ENCODE measurements around the gene ZNF680.
"Not testable (repeated sequence)": the region's sequence is repeated elsewhere in the genome, so short reads cannot be mapped to it uniquely, and the experiment has no call there.

Gene ZNF680

GRCh38 chr7:64581926-64582894, 19.3 kb upstream of the ZNF680 start:
- Histone ChIP-seq H3K27me3 (no peaks in the 10 kb centered on the region), H3K36me3 (no peaks in the 10 kb centered on the region), H3K9me3 (no peaks in the 10 kb centered on the region), H3K4me3 (ENCODE audit: low read depth, low read length) (no peak overlapping the region), H3K4me1 (no peaks in the 10 kb centered on the region)
- DNase-seq, result no peak
- TF ChIP-seq CTCF (IDR thresholded peaks at IDR 0.05; ENCODE audit: low read depth, low read length), result no peak

GRCh38 chr7:64581391-64581790, 18.5 kb upstream of the ZNF680 start:
- H3K36me3 ChIP-seq, result no peaks in the 10 kb centered on the region
- no peaks in the 10 kb centered on the region for H3K4me1 ChIP-seq
- H3K9me3 ChIP-seq, result no peaks in the 10 kb centered on the region
- no peak for TF ChIP-seq CTCF (IDR thresholded peaks at IDR 0.05; ENCODE audit: low read depth, low read length)
- H3K4me3 ChIP-seq (ENCODE audit: low read depth, low read length), result no peak overlapping the region
- no peak for DNase-seq
- H3K27me3 ChIP-seq, result no peaks in the 10 kb centered on the region

- DNase-seq, result no peak
- H3K27me3 ChIP-seq, result no peaks in the 10 kb centered on the region
- no peak overlapping the region for H3K4me3 ChIP-seq (ENCODE audit: low read depth, low read length)
- TF ChIP-seq CTCF (IDR thresholded peaks at IDR 0.05; ENCODE audit: low read depth, low read length), result no peak
- no peaks in the 10 kb centered on the region; the same call in 1 of the 2 replicates for H3K9me3 ChIP-seq
- H3K4me1 ChIP-seq, result no peaks in the 10 kb centered on the region
- no peaks in the 10 kb centered on the region for H3K36me3 ChIP-seq
These were observed 11.7 kb upstream of the ZNF680 start for GRCh38 chr7:64574540-64575099.

- H3K36me3 ChIP-seq; H3K9me3 ChIP-seq; H3K4me3 ChIP-seq (ENCODE audit: low read depth, low read length); H3K27me3 ChIP-seq; DNase-seq; H3K4me1 ChIP-seq: not testable (repeated sequence)
These were observed 7.4 kb upstream of the ZNF680 start for GRCh38 chr7:64570284-64570605.

GRCh38 chr7:64569372-64570283, 6.8 kb upstream of the ZNF680 start:
- H3K4me3 ChIP-seq (ENCODE audit: low read depth, low read length); H3K27me3 ChIP-seq; H3K36me3 ChIP-seq; DNase-seq; H3K4me1 ChIP-seq; H3K9me3 ChIP-seq: not testable (repeated sequence)

GRCh38 chr7:64562256-64562625, 630 bp downstream of the ZNF680 start:
- H3K9me3 ChIP-seq, result no peaks in the 10 kb centered on the region; the same call in 1 of the 2 replicates
- no peak for DNase-seq
- H3K4me1 ChIP-seq, result no peaks in the 10 kb centered on the region
- H3K4me3 ChIP-seq (ENCODE audit: low read depth, low read length), result peak overlapping the region; percentile 81
- peaks cover 4% of the 10 kb centered on the region for H3K36me3 ChIP-seq
- no peak for TF ChIP-seq CTCF (IDR thresholded peaks at IDR 0.05; ENCODE audit: low read depth, low read length)
- H3K27me3 ChIP-seq, result no peaks in the 10 kb centered on the region
